GM19467 (cell line): ENCODE results near the gene UNC119.
A peak's percentile ranks its signal among the peaks of the same experiment; 100 is the strongest.

Experiments
- ATAC-seq: cut with Tn5 transposase; IDR thresholded peaks from one replicate; pipeline ENCODE4 v1.9.1; 2021; ENCODE audit warnings: mild to moderate bottlenecking, moderate library complexity; ENCODE audit not compliant: unreplicated experiment

Gene UNC119

GRCh38 chr17:28573521-28573920 lies 21.1 kb upstream of the UNC119 start:
- ATAC-seq = no peak

- ATAC-seq = no peak
Observed at GRCh38 chr17:28573040-28573380, 20.6 kb upstream of the UNC119 start.

GRCh38 chr17:28572259-28573039 lies 20.0 kb upstream of the UNC119 start:
- ATAC-seq = no peak

- ATAC-seq = peak; percentile 80
Observed at GRCh38 chr17:28571361-28572122, 19.1 kb upstream of the UNC119 start, which contains the start of gene PIGS. Gene PIGS, minus strand, starts transcription at chr17:28571524. Its CDS starts 28 bp downstream, at chr17:28571496.

- ATAC-seq = no peak
Observed at GRCh38 chr17:28570716-28571360, 18.4 kb upstream of the UNC119 start.

GRCh38 chr17:28569446-28569845 lies 17.0 kb upstream of the UNC119 start:
- no peak for ATAC-seq

GRCh38 chr17:28567604-28568003 lies 15.2 kb upstream of the UNC119 start:
- no peak for ATAC-seq

GRCh38 chr17:28563475-28563874 lies 11.1 kb upstream of the UNC119 start:
- no peak for ATAC-seq

GRCh38 chr17:28555022-28555421 lies 2.6 kb upstream of the UNC119 start:
- no peak for ATAC-seq

GRCh38 chr17:28554565-28554964 lies 2.1 kb upstream of the UNC119 start:
- no peak for ATAC-seq

GRCh38 chr17:28553000-28553505 lies 629 bp upstream of the UNC119 start:
- no peak for ATAC-seq

GRCh38 chr17:28551421-28552175 lies 826 bp downstream of the UNC119 start:
- ATAC-seq = no peak

- ATAC-seq = no peak
Observed at GRCh38 chr17:28550858-28551257, 1.6 kb downstream of the UNC119 start.

GRCh38 chr17:28549236-28550132 lies 2.9 kb downstream of the UNC119 start:
- ATAC-seq = no peak

- ATAC-seq = no peak
Observed at GRCh38 chr17:28548417-28549130, 3.9 kb downstream of the UNC119 start.

- ATAC-seq = peak; percentile 30
Observed at GRCh38 chr17:28547623-28548416, 4.6 kb downstream of the UNC119 start.

- no peak for ATAC-seq
Observed at GRCh38 chr17:28547096-28547622, 5.3 kb downstream of the UNC119 start.

- no peak for ATAC-seq
Observed at GRCh38 chr17:28545787-28546415, 6.5 kb downstream of the UNC119 start.
